Measurements from ENCODE around the gene HLA-B.

- TF ChIP-seq ARNTL (CRISPR knock-in tag; IDR thresholded peaks at IDR 0.05; ENCODE audit: borderline replicate concordance, low read depth), result no peak
- TF ChIP-seq, protein P1, sequence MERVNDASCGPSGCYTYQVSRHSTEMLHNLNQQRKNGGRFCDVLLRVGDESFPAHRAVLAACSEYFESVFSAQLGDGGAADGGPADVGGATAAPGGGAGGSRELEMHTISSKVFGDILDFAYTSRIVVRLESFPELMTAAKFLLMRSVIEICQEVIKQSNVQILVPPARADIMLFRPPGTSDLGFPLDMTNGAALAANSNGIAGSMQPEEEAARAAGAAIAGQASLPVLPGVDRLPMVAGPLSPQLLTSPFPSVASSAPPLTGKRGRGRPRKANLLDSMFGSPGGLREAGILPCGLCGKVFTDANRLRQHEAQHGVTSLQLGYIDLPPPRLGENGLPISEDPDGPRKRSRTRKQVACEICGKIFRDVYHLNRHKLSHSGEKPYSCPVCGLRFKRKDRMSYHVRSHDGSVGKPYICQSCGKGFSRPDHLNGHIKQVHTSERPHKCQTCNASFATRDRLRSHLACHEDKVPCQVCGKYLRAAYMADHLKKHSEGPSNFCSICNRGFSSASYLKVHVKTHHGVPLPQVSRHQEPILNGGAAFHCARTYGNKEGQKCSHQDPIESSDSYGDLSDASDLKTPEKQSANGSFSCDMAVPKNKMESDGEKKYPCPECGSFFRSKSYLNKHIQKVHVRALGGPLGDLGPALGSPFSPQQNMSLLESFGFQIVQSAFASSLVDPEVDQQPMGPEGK (CRISPR knock-in tag; IDR thresholded peaks at IDR 0.05; ENCODE audit: borderline replicate concordance), result no peak
These were observed 44.4 kb upstream of the HLA-B start for GRCh38 chr6:31401403-31401802.

Measured in SK-N-SH treated with all-trans-retinoic acid at 6 μM for 48 hours (cell line).